HPDE6-E6E7 (cell line): ENCODE data around the gene FBXO15.
A peak's percentile ranks its signal among the peaks of the same experiment; 100 is the strongest.

Source experiments
- DNase-seq: peaks from one replicate; pipeline ENCODE4 v3.0.0; 2011; ENCODE audit warnings: missing footprints; ENCODE audit errors: extremely low spot score

FBXO15 gene

DNA sequence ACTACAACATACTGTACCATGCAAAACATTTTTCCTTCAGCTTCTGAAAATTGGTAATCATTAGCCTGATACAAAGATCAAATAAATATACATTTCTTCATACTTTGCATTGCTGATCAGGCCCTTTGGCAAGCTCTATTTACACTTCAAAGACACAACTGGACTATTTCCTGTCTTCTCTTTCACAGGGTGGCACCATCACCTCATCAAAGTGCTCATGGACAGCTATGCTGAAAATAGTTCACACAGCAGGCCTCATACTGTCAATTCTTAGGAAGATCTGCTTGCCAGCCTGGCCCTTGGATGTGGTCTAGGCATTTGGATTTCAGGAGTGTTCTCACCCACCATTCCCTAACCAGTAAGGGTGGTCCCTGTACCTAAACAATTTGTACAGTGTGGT, 33.9 kb downstream of the FBXO15 start:
- DNase-seq: no peak

DNA sequence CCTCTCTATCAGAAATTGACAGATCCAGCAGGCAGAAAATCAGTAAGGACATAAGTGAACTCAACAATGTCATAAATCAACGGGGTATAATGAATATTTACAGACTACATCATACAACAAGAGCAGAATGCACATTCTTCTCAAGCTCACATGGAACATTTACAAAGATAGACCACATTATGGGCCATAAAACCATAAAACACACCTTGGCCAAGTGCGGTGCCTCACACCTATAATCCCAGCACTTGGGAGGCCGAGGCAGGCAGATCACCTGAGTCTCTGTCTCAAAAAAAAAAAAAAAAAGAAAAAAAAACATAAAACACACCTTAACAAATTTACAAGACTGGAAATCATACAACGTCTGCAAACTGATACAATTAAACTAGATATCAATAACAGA, 36.7 kb downstream of the FBXO15 start:
- DNase-seq: no peak

DNA sequence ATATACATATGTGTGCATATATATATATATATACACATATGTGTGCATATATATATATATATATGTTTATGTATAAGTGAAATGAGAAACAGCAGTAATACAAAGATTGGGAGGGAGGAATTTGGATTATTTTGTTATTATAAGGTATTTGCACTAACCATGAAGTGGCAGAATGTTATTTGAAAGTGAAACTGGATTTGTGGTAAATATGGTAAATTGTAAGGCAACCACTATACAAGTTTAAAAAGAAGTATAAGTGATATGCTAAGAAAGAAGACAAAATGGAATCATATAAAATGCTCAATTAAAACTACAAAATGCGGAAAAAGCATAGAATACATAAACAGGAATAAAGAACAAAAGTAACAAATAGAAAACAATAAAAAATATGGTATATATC, 37.5 kb downstream of the FBXO15 start:
- DNase-seq: no peak

DNA sequence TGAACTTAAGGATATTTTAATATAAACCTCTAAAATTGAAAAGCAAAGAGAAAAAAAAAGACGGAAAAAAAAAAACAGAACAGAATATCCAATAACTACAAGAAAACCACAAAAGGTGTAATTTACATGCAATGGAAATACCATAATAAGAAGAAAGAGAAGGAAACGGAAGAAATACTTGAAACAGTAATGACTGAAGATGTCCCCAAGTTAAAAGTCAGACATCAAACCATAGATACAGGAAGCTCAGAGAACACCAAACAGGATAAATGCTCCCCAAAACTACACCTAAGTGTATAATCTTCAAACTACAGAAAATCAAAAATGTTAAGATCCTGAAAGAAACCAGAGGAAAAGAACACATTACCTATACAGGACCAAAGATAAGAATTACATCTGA, 39.2 kb downstream of the FBXO15 start:
- no peak for DNase-seq

DNA sequence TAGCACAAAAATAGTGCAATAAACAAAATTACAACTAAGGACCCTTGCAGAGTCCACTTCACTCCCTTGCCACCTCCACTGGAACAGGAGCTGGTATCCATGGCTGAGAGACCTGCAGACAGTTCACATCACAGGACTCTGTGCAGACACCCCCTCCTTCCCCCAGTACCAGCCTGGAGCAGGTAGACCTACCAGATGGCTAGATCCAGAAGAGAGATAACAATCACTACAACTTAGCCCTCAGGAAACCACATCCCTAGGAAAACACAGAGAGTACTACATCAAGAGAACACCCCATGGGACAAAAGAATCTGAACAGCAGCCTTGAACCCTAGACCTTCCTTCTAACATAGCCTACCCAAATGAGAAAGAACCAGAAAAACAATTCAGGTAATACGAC, 49.8 kb downstream of the FBXO15 start:
- DNase-seq: no peak

DNA sequence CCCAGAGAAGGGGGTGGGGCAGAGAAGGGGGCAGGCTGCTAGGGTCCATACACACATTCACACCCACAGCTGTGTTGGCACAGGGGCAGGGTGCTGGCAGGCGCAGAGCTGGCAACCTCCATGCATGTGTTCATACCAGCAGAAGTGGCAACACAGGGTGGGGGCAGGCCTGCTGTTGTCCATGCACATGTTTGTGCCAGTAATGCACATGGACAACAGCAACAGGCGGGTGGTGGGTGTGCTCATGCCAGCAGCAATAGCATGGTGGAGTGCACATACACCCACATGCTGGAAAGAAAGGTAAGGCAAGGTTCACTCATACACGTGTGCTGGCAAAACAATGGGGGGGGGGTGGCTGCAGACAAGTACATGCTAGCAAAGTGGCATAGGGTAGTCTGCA, 54.7 kb downstream of the FBXO15 start:
- no peak for DNase-seq

DNA sequence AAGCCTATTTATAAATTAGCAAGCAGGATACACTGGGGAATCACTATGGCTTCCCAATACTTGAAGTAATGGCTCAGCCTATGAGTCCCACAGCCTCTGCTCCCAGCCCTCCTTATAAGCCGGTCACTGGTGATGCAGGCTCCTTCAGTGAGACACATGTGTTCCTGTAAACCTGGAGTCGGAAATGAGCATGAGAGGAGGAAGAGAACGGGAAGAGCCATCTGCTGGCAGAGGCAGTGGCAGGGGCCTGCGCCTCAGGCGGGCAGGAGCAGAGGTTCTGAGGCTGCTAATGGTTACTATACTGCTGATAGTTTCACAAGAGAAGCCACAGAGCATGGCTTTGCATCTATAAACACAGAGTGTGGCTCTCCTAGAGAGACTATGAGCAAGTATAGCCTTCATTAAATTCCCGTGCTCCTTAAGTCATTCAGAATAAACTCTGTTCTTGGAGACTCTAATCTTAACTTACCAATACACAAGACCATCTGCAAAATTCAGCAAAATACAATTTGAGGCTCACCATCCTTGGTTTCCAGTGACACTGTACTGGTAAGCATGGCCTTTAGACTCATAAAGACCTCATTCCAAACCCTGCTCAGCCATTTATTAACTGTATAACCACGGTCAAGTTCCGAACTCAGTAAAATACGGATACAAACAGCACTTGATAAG, 63.3 kb downstream of the FBXO15 start:
- no peak for DNase-seq

DNA sequence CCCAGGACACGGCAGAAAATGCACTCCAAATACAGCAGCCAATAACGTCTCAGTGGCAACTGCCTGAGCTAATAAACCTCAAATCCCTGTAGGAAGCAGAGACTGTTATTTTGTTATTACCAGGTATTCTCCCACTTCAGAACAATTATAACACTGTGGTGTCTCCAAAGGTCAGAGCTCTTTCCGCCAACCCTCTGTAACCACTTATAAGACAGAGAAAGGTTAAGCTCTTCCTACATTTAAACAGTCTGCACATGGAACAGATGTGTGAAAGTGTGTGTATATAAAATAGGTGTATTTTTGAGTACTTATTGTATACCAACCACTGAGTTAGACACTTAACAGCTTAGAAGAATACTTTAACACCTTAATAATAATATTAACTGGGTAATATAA, 64.1 kb downstream of the FBXO15 start:
- no peak for DNase-seq

DNA sequence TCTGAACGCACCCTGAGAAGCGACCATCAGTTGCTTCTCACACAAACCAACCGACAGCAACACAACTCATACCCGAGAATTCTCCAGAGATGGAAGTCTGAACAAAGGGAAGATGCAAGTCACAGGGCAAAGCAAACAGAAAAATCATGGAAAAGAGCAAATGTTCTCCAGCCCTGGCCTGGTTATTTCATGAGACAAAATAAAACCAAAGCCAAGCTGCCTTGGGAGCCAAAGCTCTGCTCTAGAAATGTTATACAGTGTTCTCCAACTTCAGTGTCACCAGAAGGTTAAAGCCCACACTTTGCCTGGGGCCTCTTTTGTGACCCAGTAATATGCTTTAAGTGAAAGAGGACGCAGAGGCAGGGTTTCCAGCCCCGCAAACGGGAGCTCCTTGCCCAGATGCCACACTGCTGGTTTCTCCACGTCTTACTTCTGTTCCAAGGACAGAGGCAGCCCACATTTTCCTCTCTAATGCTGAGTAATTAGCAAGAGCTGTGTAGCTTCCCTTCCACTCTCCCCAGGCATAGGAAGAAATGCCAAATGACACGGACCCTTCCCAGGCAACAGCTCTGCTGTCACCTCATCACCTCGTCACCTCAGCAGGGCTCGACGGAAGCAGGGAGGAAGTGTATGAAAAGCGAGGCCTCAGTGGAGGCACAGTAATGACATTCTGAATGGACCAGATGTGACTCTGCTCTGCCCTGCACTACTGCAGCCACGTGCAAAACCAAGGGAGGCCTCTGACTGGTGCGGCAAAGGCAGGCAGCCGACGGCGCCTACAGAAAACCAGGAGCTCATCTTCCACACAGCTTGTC, 64.7 kb downstream of the FBXO15 start:
- no peak for DNase-seq

DNA sequence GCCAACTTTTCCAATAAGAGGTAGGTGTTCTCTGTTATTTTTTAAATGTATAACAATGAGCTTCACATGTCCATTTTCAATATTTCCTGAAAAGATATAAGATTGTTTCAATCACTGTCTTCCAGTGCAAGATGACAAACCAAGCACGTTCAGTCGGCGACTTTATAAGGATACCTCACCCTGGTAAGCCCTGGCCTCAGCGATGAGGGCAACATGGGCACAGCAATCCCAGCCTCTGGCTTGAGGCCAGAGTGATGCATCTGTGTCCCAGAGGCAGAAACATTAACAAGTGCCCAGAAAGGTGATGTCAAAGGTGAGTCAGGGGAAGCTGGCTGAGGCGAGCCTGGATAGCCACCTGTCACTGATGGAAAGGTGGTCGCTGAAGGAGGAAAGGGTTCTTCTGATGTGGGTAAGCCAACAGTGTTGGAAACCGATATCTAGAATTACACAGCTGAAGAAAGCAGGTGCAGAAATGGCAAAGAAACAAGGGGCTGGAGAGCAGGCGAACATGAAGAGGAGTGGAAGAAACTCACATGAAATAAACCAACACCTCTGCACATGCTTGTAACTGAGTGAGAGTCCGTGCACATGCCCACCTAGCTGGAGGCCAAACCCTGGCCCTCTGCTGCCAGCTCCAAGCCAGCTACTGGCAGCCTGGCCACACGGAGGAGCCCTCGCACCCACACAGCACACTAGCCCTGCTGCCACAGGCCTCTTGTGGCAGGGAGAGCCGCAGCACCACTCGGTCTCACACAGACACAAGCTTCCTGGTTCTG, 65.5 kb downstream of the FBXO15 start:
- peak; percentile 86 for DNase-seq

DNA sequence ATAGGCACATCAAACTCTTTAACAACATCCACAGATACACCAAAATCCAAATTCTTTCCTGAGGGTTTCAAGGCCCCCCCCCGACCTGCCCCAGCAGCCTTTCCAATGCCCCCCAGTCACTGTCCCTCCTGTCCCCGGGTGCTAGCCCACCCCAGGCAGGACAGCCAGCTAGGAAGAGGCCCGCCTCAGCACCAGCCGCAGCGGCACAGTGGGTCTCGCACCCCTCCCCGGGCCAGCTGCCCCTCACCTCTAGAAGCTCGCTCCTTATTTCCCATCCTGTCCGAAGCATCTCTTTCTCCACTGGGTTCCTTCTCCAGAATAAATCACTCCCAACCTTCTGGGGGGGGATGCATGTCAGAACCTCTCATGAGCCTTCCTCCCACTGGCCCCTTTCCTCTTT, 69.4 kb downstream of the FBXO15 start:
- DNase-seq: no peak

DNA sequence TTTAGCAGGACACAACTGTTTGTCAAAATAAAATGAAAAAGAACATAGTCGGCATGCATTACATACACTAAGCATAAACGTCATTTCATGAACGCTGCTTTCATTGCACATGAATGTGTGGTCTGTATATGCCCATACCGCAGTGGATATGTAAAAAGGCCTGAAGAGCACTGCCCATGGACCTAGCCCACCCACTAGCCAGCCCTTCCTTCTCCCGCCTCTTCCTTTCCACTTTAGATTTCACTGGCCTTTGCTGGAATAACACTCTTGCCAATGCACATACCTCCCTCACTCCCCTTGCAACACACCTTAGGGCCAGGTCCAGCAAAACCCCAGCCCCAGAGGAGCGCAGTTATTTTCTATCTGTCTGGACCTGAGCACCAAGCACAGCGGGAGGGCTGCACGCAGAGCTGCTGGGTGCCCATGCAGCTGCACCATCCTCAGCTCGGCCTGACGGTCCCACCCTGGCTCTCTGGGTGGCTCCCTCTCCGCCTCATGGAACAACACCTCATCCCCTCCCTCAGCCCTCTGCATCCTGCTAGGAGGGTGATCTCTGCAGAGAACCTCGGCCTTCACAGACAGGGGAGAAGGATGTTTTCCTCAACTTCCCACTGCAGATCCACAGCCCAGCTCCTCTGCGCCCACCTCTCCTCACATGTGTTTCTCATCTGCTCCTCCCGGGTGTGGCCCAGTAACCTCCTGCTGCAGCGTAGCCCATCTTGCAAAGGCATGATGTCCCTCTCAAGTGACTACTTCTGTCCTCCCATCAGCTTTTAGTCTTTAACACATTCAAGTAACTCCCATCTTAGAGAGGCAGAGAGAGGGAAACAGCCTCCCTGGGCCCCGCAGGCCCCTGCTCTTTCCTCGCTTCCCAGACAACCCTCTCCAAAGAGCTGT, 72.7 kb downstream of the FBXO15 start:
- DNase-seq: no peak

DNA sequence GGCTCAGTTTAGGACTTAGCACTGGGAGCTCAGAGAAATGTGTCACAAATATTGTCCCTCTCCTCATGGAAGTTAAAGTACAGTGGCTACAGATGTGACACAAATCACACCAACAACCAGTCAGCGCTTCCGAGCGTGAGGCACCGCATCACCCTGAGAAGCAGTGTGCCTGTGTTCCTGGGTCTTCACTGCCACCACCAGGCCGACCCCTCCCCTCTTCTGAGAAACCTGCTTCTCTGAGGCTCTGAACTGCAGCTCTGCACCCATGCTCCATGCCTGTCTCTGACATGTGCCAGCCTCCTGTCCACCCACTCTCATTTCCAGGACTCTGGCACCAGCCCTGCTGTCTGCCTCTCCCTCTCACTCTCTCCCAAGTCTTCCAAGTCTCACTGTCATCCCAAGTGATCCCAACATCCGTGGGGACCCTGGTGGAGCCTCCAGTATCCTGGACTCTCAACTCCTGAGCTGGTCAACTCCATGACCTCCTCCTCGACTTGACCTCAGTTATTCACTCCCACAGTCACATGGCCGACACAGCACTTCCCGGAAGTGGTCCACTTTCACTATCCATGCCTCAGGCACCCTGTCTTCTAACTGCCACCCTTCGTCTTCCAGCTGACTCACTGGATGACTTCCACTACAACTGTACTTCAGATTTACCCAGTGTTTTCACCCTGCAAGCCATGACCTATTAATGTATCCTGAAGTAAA, 73.5 kb downstream of the FBXO15 start:
- DNase-seq: no peak

DNA sequence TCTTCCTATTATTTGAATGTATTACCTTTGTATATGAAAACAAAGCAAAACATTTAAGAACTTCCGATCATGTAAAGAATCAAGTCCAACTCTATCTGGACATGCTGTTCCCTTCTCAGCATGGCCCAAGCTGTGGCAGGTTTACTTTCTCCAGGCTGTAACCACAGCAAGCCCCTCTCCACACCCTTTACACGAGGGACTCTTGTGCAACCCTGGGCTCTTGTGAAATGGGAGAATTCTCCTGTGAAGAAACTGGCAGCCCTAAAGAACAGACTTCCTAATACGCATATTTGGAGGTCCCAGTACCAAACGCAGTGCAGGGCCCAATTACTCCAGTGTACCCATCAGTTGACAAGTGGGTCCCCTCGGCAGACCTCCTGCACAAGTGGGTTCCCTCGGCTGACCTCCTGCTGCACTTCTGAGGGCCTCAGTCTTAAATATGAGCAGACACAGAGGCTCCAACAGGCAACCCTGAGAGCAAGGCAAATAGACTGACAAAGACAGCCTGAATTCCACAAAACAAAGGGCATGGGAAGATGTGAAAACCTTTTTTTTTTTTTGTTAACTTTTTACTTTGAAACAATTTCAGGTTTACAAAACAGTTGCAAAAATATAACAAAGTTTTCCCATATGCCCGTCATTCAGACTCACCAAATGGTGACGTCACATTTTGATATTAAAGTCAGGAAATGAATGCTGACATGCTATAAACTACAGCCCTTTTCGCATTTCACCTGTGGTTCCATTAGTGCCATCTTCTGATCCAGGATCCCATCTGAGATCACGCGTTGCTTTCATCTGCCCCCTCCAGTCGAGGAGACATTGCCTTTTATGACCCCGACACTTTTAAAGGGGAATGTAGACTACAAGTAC, 78.2 kb downstream of the FBXO15 start:
- DNase-seq: no peak

DNA sequence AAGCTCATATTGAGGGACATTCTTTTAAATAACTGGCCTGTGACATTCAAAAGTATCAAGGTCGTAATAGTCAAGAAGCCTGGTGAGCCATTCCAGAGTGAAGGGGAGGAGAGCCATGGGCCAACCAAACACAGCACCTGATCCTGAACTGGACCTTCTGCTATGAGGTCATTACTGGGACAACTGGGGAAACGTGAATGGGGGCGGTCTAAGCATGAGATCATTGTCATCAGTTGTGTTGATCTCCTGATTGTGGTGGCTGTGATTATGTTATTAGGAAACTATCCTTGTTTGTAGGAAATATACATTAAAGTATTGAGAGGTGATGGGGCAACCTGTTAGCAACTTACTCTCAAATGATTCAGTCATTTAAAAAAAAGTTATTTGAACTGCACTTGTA, 79.3 kb downstream of the FBXO15 start:
- DNase-seq: no peak

DNA sequence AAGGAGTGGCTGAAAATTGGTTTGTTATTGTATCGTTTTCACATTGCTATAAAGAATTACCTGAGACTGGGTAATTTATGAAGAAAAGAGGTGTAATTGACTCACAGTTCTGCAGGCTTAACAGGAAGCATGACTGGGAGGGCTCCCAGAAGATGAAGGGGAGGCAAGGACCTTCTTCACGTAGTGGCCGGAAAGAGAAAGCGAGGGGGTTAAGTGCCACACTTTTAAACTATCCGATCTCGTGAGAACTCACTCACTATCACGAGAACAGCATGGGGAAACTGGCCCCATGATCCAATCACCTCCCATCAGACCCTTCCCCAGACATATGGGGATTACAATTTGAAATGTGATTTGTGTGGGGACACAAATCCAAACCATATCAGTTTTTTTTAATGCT, 81.6 kb downstream of the FBXO15 start:
- no peak for DNase-seq

DNA sequence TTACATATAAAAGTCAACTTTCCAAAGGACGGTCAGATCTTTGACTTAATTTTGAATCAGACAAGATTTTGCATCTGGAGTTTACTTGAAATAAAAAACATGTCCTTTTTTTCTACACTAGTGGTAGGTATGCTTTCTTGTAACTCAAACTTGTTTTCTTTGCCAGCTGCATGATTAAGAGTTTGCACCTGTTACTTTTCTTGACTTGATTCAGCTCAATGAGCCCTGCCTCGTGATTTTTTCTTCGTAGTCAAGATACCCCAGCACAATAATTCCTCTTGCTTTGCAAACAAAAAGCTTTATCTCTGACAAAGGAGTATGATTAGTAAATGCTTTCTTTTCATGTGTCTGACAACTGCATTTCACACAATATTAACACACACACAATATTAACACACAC, 82.3 kb downstream of the FBXO15 start:
- no peak for DNase-seq

DNA sequence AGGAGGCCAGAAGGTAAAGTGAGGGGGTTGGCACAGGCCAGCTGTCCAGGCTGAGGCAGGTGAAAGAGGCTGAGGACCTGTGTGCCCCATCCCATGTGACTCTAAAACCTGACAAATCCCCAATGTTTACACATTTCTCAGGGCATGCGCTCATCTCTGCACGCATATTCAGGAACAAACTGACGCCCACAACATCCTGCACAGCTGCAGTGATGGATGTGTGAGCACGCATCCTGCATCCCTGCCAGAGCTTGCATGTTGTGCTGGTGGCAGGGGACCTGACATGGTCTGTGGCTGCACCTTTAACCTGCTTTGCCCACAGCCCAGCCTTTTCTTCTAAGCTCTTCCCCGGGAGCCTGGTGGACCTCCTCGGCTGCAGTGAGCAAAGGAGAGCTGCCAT, 83.1 kb downstream of the FBXO15 start:
- no peak for DNase-seq

DNA sequence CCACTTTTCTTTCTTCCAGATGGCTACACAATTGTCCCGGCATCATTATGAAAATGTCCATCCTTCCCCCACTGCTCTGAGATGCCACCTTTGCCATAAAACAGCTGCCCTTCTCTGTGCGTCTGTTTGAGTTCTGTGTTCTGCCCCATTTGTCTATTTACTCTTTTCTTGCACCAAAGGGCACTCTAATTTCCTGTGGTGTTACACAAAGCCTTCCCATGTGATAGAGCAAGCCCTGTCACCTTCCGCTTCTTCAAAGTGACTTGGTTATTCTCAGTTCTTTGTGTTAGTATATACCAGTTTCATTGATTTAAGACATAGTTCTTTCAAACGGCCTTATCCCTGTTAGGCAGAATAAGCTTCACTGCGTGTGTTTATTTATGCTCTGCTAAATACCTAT, 84.1 kb downstream of the FBXO15 start:
- DNase-seq: no peak

DNA sequence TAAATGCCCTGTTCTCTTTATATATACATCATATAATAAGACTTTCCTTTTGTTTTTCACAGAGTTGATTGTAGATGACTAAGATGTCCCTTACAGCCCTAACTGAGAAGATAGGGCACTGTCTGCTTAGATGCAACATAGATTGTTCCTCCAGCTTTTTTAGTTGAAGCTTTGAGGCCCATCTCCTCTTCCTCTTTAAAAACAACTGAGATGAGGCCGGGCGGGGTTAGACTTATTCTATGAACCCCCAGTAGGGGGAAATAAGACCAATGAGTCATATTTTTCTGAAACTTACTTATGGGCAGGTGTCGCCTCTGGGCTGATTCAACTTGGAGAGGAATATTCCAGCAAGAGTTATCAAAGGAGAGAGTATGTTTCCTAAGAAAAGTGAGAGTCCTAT, 84.6 kb downstream of the FBXO15 start:
- no peak for DNase-seq
